ENCODE results near the gene DGKG.
A peak's percentile ranks its signal among the peaks of the same experiment; 100 is the strongest.

Gene DGKG

GRCh38 chr3:186280737-186281136, 81.3 kb downstream of the DGKG start:
- no peak overlapping the region for H3K4me3 Mint-ChIP-seq
- H3K27me3 Mint-ChIP-seq (ENCODE audit: low read depth) = peaks cover 56% of the 10 kb centered on the region
- no peaks in the 10 kb centered on the region for H3K4me1 Mint-ChIP-seq
- no peaks in the 10 kb centered on the region for H3K36me3 Mint-ChIP-seq (ENCODE audit: low read depth)
- no peak overlapping the region for H3K27ac Mint-ChIP-seq
- TF ChIP-seq CTCF (IDR thresholded peaks at IDR 0.05; ENCODE audit: unreplicated experiment in 3 of 3) = no peak
- H3K9me3 Mint-ChIP-seq = no peaks in the 10 kb centered on the region

GRCh38 chr3:186277268-186277909, 84.6 kb downstream of the DGKG start:
- H3K36me3 Mint-ChIP-seq (ENCODE audit: low read depth) = no peaks in the 10 kb centered on the region
- no peak overlapping the region for H3K27ac Mint-ChIP-seq
- H3K4me1 Mint-ChIP-seq = no peaks in the 10 kb centered on the region
- H3K9me3 Mint-ChIP-seq = no peaks in the 10 kb centered on the region
- TF ChIP-seq CTCF (IDR thresholded peaks at IDR 0.05; ENCODE audit: unreplicated experiment in 3 of 3) = peak; percentile 58 to 70 (median 66)
- peaks cover 62% of the 10 kb centered on the region for H3K27me3 Mint-ChIP-seq (ENCODE audit: low read depth)
- H3K4me3 Mint-ChIP-seq = no peak overlapping the region

GRCh38 chr3:186275436-186275835, 86.6 kb downstream of the DGKG start:
- Mint-ChIP-seq H3K27me3 (ENCODE audit: low read depth) (peaks cover 61% of the 10 kb centered on the region), H3K4me3 (no peak overlapping the region), H3K27ac (no peak overlapping the region), H3K4me1 (no peaks in the 10 kb centered on the region), H3K9me3 (no peaks in the 10 kb centered on the region), H3K36me3 (ENCODE audit: low read depth) (no peaks in the 10 kb centered on the region)
- no peak for TF ChIP-seq CTCF (IDR thresholded peaks at IDR 0.05; ENCODE audit: unreplicated experiment in 3 of 3)

GRCh38 chr3:186273586-186273985, 88.4 kb downstream of the DGKG start:
- Mint-ChIP-seq H3K27me3 (ENCODE audit: low read depth) (peaks cover 56% of the 10 kb centered on the region), H3K4me3 (no peak overlapping the region), H3K36me3 (ENCODE audit: low read depth) (no peaks in the 10 kb centered on the region), H3K27ac (no peak overlapping the region), H3K4me1 (no peaks in the 10 kb centered on the region), H3K9me3 (no peaks in the 10 kb centered on the region)
- no peak for TF ChIP-seq CTCF (IDR thresholded peaks at IDR 0.05; ENCODE audit: unreplicated experiment in 3 of 3)

GRCh38 chr3:186270701-186271100, 91.3 kb downstream of the DGKG start:
- no peaks in the 10 kb centered on the region for H3K4me1 Mint-ChIP-seq
- H3K9me3 Mint-ChIP-seq = no peaks in the 10 kb centered on the region
- TF ChIP-seq CTCF (IDR thresholded peaks at IDR 0.05; ENCODE audit: unreplicated experiment in 3 of 3) = no peak
- H3K27me3 Mint-ChIP-seq (ENCODE audit: low read depth) = peaks cover 57% of the 10 kb centered on the region
- no peak overlapping the region for H3K4me3 Mint-ChIP-seq
- H3K36me3 Mint-ChIP-seq (ENCODE audit: low read depth) = no peaks in the 10 kb centered on the region
- no peak overlapping the region for H3K27ac Mint-ChIP-seq

Data from nephron (organoid).